Measurements from ENCODE around the gene NACC2.
A peak's percentile ranks its signal among the peaks of the same experiment; 100 is the strongest.

The NACC2 gene

DNA sequence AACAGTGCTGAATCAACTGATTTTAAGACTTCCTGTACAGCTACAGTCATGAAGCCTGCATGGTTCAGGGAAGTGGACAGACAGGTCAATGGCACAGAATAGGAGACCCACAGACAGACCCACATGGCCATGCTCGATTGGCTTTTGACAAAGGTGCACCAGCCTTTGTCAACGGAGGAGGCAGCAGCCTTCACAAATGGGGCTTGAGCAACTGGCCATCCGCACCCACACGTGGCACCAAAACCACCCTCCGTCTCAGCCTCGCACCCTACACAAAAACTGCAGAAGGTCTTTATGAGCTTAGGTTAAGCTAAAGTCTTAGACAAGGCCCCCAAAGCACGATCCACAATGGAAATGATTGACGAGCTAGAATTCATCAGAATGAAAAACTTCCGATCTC is 74.4 kb downstream of the NACC2 start:
- no peak for DNase-seq

DNA sequence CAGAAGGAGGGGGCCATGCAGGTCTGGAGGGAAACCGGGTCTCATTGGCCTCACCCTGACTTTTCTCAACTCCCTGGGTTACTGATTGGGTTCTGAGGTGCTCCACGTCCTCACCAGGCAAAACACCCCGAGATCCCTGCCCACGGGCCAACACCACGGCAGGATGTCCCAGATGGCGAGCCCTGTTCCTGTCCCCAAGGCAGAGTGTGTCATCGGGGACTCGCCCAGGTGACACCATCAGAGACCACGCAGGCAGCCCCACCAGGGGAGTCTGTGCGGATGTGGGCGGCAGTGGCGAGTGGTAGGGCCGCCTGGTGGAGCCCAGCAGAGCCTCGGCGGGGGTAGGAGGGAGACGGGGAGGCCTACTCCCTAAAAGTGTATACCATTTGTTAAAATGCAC is 74.9 kb downstream of the NACC2 start:
- peak; percentile 25 for DNase-seq

DNA sequence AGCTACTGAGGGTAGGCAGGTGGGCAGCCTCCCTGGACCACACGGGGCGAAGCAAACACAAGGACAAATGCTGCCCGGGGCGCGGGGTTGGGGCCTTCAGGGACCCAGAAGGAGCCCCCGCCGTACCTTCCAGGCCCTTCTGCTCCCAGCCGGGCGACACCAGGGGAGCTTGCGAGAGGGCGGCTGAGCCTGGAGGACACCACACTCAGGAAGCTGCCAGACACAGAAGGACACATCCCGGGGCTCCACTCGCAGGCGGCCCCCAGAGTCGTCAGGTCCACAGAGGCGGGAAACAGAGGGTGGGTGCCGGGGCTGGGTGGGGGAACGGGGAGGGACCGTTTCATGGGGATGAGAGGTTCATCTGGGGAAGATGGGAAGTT is 75.4 kb downstream of the NACC2 start:
- no peak for DNase-seq

DNA sequence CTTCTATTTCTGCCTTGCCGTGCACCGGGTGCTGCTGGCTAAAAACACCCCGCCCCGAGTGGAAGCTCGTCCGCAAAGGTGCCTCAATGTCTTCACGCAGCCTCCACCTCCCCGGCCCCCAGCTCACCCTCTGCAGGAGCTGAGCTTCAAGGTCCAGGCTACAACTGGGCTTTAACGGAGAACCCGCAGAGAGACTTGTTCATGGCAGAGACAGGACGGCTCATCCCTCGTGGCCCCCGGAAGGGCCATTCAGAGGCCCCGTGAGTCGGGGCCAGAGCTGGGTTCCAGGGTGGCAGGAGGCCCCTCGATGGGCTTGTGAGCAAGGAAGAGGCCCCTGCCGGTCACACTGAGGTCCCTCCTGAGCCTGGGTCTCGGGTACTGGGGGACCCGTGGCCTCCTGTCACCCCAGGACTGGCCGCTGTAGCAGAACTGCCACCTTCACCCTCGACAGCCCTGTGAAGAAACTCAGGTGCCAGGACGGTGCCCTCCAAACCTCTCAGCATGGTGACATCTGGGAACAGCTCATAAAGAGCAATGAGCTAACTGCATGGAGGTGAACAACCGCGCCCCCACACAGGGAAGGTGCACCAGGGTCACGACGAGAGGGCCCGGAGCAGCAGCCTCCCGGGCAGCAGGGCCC is 75.9 kb downstream of the NACC2 start:
- no peak for DNase-seq

DNA sequence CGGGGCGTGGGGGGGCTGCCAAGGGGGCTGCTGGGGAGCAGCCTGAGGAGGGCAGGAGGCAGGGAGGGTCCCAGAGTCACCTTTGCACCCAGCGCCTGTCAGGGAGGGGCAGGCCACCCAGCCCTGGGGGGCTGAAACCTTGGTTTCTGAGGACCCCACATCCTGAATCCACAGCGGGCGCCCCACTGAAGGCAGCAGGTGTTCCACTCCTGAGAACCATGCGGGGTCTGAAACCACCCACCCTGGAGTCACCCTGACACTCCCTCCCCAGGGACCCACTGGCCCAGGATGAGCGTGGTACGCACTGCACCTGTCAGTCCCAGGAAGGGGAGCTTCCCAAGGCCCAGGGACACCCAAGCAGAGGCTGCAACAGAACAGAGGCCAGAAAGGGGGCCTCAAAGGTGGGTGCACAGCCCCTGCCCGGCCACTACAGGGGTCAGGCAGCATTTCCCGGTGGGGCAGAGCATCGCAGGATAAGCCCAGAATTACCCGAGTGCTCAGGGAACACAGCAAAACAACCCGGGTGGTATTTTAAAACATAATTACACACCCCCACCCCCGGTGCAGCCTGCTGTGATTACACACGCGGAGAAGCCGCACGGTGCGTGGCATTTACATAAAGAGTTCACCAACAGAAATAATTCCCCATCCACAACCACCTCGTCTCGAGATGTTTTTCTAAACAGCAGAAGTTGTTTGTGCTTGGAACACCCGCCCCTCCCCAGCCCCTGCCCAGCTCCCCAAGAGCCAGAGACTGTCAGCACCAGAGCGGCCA is 76.6 kb downstream of the NACC2 start:
- DNase-seq: no peak

DNA sequence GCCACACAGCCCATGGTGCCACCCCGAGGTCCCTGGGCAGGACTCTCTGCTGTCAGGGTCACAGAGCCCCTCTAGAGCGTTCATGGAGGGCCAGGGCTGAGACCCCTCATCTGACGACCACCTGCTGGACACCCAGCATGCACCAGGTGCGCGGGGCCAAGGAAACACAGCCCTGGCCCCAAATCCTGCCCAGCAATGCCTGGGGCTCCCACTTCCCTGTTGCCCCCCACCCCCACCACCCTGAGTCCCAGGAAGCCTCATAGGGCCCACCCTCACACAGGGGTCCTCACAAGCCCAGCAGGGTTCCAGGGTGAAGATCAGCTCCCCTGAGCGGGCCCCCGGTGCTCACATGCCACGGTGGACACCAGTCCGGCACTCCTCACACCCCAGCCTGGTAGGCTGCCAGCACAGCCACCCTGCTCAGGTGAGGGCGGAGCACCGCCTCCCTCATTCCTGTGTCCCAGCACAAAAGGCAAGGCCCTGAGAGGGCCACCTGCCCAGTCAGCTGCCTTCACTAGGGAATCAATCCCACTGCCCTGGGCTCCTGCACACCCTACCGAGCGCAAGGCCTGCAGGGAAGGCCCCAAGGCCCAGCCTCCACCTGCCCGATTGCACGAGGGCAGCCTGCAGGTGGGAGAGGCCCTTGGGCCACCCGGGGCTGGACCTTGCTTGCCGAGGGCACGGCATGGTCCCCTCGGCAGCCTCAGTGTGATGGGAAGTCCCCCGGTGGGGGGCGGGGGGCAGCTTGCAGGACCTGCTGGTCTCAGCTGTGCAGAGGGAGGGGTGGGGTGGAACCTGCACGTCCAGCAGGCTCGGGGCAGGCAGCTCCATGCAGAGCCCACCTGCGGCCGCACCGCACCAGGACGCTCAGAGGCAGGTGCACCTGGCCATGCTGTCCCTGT is 77.5 kb downstream of the NACC2 start:
- DNase-seq: no peak

DNA sequence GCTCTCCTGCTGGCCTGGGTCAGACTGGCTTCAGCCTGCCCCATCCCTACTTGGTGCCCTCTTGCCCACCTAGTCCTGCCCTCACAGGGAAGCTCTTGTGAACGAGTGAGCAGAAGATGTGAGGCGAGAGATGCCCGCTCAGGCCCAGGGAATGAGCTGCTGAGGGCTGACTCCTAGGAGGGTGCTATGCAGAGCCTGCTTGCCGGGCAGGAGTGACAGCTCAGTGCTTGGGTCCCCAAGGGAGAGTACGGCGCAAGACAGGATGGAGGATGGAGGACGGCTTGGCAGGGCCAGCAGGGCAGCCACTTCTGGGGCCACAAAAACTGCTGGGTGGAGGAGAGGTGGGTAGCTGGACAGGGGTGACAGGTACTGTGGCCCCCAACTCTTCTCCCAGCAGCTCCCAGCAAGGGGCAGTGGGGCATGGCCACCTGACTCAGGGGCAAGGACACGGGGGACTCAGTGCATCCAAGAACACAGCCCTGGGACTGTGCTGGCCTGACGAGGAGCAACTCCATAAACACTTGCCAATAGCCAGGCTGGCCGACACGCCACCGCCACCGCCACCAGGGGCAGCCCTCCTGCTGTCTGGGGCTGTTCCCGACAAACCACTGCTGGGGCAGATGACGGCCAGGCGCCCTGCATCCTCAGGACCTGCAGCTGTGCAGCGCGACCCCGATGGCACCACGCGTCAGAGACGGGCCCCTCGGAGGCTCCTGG is 78.4 kb downstream of the NACC2 start:
- DNase-seq: peak; percentile 27

DNA sequence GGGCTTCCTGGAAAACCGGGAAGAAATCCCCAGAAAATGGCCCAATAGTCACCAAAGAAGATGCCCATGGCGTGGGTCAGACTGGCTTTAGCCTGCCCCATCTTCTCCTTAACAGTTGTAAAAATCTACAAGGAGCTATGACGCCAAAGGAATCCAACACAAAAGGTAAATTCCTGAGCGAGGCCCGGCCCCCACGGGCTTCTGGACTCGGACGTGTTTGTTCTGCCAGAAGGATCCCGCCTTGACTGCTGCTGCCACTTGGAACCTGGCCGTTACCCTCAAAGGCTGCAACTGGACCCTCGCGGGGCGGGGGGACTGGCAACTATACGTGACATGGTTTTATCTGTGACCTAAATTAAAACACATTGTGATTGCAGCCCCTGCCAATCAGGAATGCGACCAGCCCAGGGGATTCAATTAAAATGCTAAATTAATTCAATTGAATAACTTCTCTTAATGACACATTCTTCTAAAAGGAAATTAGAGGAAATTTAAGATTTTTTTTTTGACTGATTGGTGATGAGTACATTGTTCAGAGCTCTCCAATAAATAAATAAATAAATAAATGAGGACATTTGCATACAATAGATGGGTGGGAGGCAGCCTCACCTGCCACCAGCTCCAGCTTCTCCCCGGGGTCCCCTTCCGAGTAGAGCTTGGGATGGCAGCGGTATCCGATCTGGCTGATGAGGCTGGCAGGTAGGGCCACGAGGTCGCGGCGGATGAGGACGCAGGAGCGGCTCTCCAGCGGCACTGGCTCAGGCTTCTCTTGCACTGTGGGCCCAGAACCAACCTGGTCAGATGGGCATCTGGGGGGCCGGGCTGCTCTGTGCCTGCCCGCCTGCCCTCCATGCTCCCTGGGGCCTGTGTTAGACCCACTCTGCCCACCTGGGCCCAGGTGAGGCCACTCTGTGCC is 79.2 kb downstream of the NACC2 start:
- peak; percentile 17 for DNase-seq

DNA sequence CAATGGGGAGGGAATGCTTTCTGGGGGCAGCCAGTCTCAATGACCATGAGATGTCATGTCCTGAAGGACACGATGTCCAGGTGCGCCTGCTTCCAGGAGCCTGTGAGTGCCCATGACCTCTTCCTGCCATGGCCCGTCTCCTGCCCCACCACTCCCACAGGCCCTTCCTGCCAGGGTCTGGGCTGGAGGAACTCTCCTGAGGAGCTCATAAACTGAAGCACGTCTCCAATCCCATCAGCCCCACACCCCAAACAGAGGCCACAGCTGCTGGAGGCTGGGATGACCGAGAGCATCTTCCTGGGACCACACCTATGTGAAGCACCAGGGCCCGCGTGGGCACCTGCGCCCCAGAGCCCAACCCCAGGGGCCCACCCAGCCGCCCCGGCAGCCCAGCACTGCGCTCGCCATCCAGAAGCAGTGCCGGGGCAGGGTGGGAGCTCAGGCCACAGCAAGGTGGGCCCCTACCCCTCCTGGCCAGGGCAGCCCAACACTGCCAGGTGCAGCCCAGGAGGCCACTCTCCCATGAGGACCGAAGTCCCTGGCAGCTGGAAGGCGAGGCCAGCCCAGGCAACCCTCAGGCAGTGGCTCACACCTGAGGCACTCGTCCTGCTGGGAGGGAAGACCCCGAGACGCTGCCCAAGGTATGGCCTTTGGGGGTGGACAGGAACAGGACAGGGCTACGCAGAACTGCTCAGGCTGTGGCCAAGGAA is 80.0 kb downstream of the NACC2 start:
- DNase-seq: no peak

DNA sequence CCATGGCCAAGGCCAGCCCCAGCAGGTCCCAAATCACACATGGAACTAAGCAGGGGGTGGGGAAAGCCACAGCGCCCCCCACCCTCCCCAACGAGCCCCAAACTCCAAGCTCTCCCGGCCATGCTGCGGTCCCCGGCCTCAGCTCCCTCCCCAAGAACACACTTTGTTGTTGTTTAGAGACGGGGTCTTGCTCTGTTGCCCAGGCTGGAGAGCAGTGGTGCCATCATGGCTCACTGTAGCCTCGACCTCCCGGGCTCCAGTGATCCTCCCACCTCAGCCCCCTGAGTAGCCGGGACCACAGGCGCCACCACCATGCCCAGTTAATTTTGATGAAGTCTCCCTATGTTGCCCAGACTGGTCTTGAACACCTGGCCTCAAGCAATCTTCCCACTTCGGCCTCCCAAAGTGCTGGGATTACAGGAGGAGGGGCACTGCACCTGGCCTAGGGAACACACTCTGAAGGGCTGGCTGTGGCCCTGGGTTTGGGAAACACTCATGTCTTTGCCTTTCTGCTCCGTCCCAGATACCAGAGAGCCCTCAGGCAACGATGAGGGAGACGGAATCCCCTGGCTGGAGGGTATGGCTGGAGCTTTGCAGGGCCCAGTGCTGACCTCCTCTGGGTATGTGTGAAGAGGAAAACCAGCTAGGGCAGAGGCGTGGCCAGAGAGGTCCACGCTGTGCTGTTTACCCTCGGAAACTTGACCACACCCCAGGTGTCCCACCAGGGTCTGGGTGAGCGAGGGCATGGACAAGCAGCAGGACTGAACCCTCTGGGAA is 80.8 kb downstream of the NACC2 start:
- DNase-seq: peak; percentile 26

DNA sequence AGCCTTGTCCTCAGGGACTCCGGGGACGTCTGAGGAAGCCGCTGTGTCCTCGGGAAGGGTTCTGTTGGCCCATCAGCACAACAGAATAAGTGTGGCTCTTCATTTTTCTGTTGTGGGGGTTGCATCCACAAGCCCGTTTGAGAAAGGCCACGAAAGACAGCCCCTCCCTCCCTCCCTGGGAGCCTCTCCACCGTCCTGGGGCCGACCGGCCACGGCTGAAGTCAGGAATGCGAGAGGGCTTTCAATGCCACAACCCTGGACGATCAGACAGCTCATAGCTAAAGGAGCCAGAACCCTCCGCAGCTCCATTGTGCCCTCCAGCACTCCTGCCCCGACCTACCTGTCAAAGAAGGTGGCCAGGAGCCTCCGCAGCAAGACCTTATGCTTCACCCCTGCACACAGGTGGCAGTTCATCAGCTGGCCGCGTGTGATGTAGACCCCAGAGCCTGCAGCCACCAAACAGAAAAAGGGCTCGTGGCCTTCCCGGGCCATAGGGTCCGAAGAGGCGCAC is 81.5 kb downstream of the NACC2 start:
- no peak for DNase-seq

DNA sequence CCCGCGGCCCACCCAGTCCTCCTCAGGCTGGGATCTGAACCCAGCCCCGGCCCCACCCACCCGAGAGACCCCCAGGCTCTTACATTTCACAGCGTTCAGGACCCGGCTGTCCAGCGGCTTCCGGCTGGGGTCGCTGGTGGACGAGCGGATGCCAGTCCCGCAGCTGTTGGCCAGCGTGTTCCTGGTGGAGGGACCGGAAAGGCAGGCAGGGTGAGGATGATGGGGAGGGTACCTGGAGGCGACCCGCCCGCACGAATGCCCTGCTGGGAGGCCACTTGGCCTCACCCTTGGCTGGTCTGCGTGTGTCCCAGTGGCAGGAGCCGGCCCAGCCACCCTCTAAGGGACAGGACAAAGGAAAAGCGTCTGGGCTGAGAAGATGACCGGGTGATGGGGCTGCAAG is 82.0 kb downstream of the NACC2 start:
- DNase-seq: no peak

DNA sequence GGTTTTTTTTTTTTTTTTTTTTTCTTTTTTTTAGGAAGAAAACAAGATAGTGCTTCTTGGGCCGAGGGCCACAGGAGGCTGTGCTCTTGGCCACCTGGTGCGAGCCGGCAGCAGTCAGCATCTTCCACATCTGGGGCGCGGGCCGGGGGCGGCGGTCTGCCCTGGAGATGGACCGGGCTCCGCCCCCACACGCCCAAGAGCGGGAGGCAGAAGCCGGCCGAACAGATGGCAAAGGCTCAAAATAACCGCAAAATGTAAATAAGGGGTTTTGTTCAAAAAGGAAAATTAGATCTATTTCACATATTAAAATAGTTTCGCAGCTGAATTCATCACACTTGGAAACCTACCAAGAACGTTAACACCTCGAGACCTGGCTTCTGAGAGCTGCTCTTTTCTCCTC is 82.4 kb downstream of the NACC2 start:
- peak; percentile 30 for DNase-seq

DNA sequence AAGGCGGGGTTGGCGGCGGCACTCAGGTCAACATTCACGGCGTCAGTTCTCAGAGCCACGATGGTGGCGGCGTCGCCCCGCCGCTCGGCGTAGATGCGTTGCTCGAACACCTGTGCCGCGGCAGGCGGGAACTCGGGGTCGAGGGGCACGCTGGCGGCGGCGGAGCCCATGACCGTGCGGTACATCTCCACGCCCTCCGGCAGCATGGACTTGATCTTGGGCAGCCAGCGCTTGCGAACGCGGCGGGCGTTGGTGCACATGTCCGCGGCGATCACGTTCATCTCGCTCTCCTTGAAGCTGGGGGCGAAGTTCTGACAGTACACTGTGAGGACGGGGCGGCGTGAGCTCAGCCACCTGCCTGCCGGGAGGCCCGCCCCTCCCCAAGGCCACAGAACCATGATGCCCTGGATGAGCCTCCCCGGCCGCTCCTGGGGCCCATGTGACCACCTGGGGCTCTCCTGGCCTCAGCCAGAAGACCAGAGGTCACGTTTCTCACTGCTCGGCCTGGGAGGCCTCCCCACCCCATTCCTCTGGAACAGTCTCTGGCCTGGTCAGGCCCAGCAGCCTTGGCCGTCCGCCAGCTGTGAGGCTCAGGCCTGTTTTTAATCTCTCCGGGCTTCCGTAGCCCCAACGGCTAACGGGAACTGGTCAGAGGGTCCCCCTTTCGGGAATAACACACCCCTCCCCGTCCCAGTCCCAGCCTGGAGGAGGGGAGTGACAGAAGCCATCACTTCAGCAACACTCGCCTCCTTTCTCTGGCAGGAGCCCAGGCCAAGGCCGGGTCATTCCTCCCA is 83.2 kb downstream of the NACC2 start:
- peak; percentile 78 for DNase-seq

DNA sequence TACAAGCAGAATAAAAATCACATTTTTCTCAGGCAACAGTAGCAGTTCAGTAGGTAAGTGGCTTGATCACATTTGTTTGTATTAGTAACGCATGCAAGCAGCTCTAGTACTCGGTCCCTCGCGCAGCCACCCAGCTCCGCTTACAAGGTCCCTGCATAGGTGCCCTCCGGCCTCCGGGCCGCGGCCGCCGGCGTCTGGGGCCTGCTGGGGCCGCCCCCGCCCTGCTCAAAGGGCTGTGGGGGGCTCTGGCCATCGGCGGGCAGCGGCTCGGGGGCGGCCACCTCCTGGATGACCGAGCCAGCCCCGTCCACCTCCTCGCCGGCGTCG is 83.8 kb downstream of the NACC2 start:
- peak; percentile 26 for DNase-seq

DNA sequence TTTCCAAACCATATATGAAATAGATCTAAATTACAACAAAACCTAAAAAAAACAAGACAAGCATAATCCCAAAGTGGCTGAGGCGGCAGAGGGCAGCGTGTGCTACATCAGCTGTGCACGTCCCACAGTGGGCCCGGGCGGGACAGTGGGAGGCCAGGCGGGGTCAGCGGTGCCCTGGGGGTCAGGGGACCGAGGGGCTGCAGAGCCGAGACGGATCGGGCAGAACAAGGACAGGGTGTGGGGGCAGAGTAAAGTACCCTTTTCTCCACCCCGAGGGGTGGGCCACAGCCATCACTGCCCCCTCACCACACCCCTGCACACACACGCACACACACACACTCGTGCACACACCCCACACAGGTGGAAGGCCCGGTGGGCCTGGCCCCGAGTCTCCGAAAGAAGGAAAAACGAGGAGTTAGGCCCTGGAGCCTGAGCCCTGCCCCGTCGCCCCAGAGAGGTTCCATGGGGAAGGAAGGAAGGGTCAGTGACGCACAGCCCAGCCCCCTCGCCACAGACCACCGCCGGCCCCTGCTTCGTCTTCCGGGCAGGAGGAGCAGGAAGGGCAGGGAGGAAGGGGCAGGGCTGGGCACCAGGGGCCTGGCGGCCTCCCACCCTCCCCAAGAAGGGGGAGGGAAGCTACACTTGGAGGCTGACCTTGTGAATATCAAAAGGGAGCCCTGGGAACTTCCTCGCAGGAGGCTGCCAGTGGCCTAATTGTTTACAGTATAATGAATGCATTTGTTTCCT is 84.3 kb downstream of the NACC2 start:
- DNase-seq: peak; percentile 45

DNA sequence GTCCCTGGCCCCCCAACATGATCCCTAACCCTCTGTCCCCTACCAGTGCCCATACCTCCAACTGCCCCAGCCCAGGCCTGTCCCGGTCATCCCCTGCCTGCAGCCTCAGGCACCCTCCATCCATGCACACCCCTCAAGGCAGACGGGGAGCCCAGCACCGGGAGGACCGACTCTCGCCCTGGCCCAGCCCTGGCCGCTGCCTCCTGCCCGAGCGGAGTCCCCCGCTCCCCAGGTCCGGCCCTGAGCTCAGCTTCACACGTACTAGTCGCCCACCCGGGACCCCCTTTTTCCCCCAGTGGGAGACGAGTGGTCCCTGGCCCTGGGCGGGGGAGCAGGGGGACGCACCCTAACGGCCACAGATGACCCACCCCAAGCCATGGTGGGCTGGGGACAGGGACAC is 84.9 kb downstream of the NACC2 start:
- no peak for DNase-seq

DNA sequence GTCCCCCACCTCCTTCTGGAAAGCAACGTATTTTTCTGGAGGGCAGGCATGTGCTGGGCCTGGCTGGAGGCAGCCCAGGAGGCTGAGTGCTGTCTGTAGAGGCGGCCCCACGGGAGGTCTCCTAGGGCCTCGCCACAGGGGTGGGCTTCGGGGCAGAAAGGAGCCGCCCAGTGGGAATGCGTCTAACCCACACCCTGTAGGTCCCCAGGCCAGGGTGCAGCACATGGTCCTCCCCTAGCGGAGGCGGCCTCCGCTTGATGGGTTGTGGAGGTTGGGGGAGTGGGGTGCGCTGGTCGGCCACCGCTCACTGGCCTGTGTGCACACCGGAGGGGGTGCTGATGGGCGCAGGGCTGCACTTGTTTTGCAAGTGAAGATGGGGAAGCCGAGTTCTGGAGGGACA is 85.6 kb downstream of the NACC2 start:
- DNase-seq: no peak

DNA sequence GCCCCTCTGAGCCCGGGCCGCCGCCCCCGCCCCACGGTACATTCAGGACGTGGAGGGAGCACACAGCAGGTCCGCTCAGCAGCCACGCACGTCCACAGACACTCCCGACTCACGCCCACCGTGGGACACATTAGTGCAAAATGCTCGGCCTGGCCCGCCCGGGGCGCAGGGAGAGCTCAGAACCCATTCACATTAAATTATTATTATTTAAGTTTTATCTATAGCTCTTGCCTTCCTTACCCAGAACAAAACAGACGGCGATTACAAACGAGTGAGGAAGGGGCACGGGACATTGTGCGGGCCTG is 86.4 kb downstream of the NACC2 start:
- no peak for DNase-seq
